ENCODE measurements around the gene BOK.
A peak's percentile ranks its signal among the peaks of the same experiment; 100 is the strongest.

Gene BOK

DNA sequence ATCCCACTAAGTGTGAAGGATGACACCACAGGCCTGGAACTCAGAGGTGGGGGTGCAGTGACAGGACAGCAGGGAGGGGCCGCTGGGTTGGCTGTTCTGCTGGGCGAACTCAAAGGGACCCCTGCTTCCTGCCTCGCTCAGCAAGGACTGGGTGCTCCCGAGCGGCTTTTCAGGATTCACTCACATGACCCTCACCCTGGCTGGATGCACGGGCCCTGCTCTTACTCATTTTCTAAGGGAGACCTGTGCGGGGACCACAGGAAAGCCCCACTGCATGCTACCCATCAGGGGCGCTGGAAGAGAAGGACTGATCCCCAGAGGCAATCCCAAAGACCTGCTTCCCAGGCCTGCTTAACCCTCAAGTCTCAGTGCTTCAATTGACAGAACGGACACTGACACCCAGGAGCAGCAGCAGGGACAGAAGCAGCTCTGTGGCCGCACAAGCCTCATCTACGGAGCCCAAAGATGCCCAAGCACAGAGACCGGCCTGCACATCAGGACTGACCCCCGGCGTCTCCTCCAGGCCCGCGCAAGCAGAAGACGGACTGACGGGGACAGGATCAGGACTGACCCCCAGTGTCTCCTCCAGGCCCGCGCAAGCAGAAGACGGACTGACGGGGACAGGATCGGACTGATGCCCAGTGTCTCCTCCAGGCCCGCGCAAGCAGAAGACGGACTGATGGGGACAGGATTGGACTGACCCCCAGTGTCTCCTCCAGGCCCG is 48.8 kb downstream of the BOK start:
- peaks cover 0 to 4% of the 10 kb centered on the region in 2 donors for H3K4me1 ChIP-seq (ENCODE audit: control insufficient read depth in 2 of 2, insufficient read depth in 1 of 2, low read depth in 1 of 2, low read length in 2 of 2)
- H3K27me3 ChIP-seq (ENCODE audit: control insufficient read depth in 3 of 3, insufficient read depth in 3 of 3, low read depth in 1 of 3, low read length in 3 of 3): no peaks in the 10 kb centered on the region
- no CpG with 5 or more reads among the region's 27 CpGs for WGBS, 2 donors (ENCODE audit: extremely low coverage in 2 of 2, insufficient read length in 2 of 2, insufficient replicate concordance in 1 of 2)
- no peak overlapping the region for H2AFZ ChIP-seq (ENCODE audit: low read length)
- no peak overlapping the region for H3K4me3 ChIP-seq (ENCODE audit: low read length in 2 of 2)
- H2BK120ac ChIP-seq (ENCODE audit: low read depth, low read length): no peak overlapping the region
- no peak overlapping the region for H4K8ac ChIP-seq (ENCODE audit: low read depth, low read length)
- H3K9me3 ChIP-seq (replicated peaks in 1 of 2; ENCODE audit: control insufficient read depth in 2 of 2, insufficient read depth in 1 of 2, low read depth in 1 of 2, low read length in 2 of 2): no peaks in the 10 kb centered on the region
- no peak overlapping the region for H3K23ac ChIP-seq (ENCODE audit: low read depth, low read length, poor library complexity)
- H4K91ac ChIP-seq (ENCODE audit: low read depth, low read length, poor library complexity): no peak overlapping the region
- H3K9ac ChIP-seq (ENCODE audit: low read depth, low read length, poor library complexity): no peak overlapping the region
- no peak overlapping the region for H3K4me2 ChIP-seq (ENCODE audit: insufficient read depth, low read length, poor library complexity, severe bottlenecking)
- peak overlapping the region; percentile 8 for H3K14ac ChIP-seq (ENCODE audit: low read length)
- H3K4ac ChIP-seq (ENCODE audit: low read length): no peak overlapping the region
- no peak overlapping the region for H3K18ac ChIP-seq (ENCODE audit: low read length)
- no peak overlapping the region for H2AK5ac ChIP-seq (ENCODE audit: low read depth, low read length)
- H2BK15ac ChIP-seq (ENCODE audit: low read length): no peak overlapping the region
- no peak overlapping the region for H2BK5ac ChIP-seq (ENCODE audit: low read length)
- peaks cover 8 to 49% of the 10 kb centered on the region in 2 donors for H3K36me3 ChIP-seq (replicated peaks in 1 of 2; ENCODE audit: control insufficient read depth in 2 of 2, insufficient read depth in 2 of 2, low read length in 2 of 2)
- DNase-seq (ENCODE audit: low spot score): no peak
- H3K27ac ChIP-seq (replicated peaks; ENCODE audit: low read length): no peak overlapping the region
- no peak overlapping the region for H2BK12ac ChIP-seq (ENCODE audit: low read length)
- peaks cover 11% of the 10 kb centered on the region for H3K79me1 ChIP-seq (ENCODE audit: low read depth, low read length)

- peak overlapping the region; percentile 94 for H4K91ac ChIP-seq (ENCODE audit: low read depth, low read length, poor library complexity)
- peak overlapping the region; percentile 49 for H3K23ac ChIP-seq (ENCODE audit: low read depth, low read length, poor library complexity)
- no peak overlapping the region for H2BK120ac ChIP-seq (ENCODE audit: low read depth, low read length)
- H3K9me3 ChIP-seq (replicated peaks in 1 of 2; ENCODE audit: control insufficient read depth in 2 of 2, insufficient read depth in 1 of 2, low read depth in 1 of 2, low read length in 2 of 2): no peaks in the 10 kb centered on the region
- peaks cover 3 to 42% of the 10 kb centered on the region in 2 donors for H3K36me3 ChIP-seq (replicated peaks in 1 of 2; ENCODE audit: control insufficient read depth in 2 of 2, insufficient read depth in 2 of 2, low read length in 2 of 2)
- H3K4me2 ChIP-seq (ENCODE audit: insufficient read depth, low read length, poor library complexity, severe bottlenecking): no peak overlapping the region
- H3K14ac ChIP-seq (ENCODE audit: low read length): no peak overlapping the region
- peak overlapping the region; percentile 1 for H2BK12ac ChIP-seq (ENCODE audit: low read length)
- H3K79me1 ChIP-seq (ENCODE audit: low read depth, low read length): peaks cover 10% of the 10 kb centered on the region
- H3K18ac ChIP-seq (ENCODE audit: low read length): no peak overlapping the region
- H3K27me3 ChIP-seq (ENCODE audit: control insufficient read depth in 3 of 3, insufficient read depth in 3 of 3, low read depth in 1 of 3, low read length in 3 of 3): no peaks in the 10 kb centered on the region
- peak overlapping the region; percentile 82 for H4K8ac ChIP-seq (ENCODE audit: low read depth, low read length)
- H2AK5ac ChIP-seq (ENCODE audit: low read depth, low read length): peak overlapping the region; percentile 78
- H2AFZ ChIP-seq (ENCODE audit: low read length): no peak overlapping the region
- H2BK5ac ChIP-seq (ENCODE audit: low read length): no peak overlapping the region
- no peak overlapping the region for H3K4me3 ChIP-seq (ENCODE audit: low read length in 2 of 2)
- DNase-seq (ENCODE audit: low spot score): no peak
- H3K4me1 ChIP-seq (ENCODE audit: control insufficient read depth in 2 of 2, insufficient read depth in 1 of 2, low read depth in 1 of 2, low read length in 2 of 2): peaks cover 0 to 4% of the 10 kb centered on the region in 2 donors
- WGBS, 2 donors (ENCODE audit: extremely low coverage in 2 of 2, insufficient read length in 2 of 2, insufficient replicate concordance in 1 of 2): no CpG with 5 or more reads among the region's 10 CpGs
- H3K9ac ChIP-seq (ENCODE audit: low read depth, low read length, poor library complexity): peak overlapping the region; percentile 3
- H2BK15ac ChIP-seq (ENCODE audit: low read length): no peak overlapping the region
- no peak overlapping the region for H3K4ac ChIP-seq (ENCODE audit: low read length)
- H3K27ac ChIP-seq (replicated peaks; ENCODE audit: low read length): no peak overlapping the region
Observed at GRCh38 chr2:241608881-241609280, 50.3 kb downstream of the BOK start.

- Histone ChIP-seq H3K14ac (ENCODE audit: low read length) (no peak overlapping the region), H3K23ac (ENCODE audit: low read depth, low read length, poor library complexity) (no peak overlapping the region), H4K8ac (ENCODE audit: low read depth, low read length) (no peak overlapping the region), H3K9ac (ENCODE audit: low read depth, low read length, poor library complexity) (peak overlapping the region; percentile 70), H3K4ac (ENCODE audit: low read length) (no peak overlapping the region), H2BK12ac (ENCODE audit: low read length) (no peak overlapping the region), H4K91ac (ENCODE audit: low read depth, low read length, poor library complexity) (no peak overlapping the region), H2AK5ac (ENCODE audit: low read depth, low read length) (peak overlapping the region; percentile 97), H3K27me3 (ENCODE audit: control insufficient read depth in 3 of 3, insufficient read depth in 3 of 3, low read depth in 1 of 3, low read length in 3 of 3) (no peaks in the 10 kb centered on the region), H3K4me3 (ENCODE audit: low read length in 2 of 2) (peak overlapping the region in 1 of 2 donors; percentile 76), H2BK120ac (ENCODE audit: low read depth, low read length) (no peak overlapping the region), H3K79me1 (ENCODE audit: low read depth, low read length) (peaks cover 10% of the 10 kb centered on the region), H3K36me3 (replicated peaks in 1 of 2; ENCODE audit: control insufficient read depth in 2 of 2, insufficient read depth in 2 of 2, low read length in 2 of 2) (peaks cover 3 to 34% of the 10 kb centered on the region in 2 donors), H2AFZ (ENCODE audit: low read length) (no peak overlapping the region), H2BK15ac (ENCODE audit: low read length) (no peak overlapping the region), H3K18ac (ENCODE audit: low read length) (peak overlapping the region; percentile 97), H2BK5ac (ENCODE audit: low read length) (peak overlapping the region; percentile 21), H3K4me2 (ENCODE audit: insufficient read depth, low read length, poor library complexity, severe bottlenecking) (peak overlapping the region; percentile 83), H3K9me3 (replicated peaks in 1 of 2; ENCODE audit: control insufficient read depth in 2 of 2, insufficient read depth in 1 of 2, low read depth in 1 of 2, low read length in 2 of 2) (no peaks in the 10 kb centered on the region), H3K27ac (replicated peaks; ENCODE audit: low read length) (peak overlapping the region; percentile 57), H3K4me1 (ENCODE audit: control insufficient read depth in 2 of 2, insufficient read depth in 1 of 2, low read depth in 1 of 2, low read length in 2 of 2) (peaks cover 0 to 4% of the 10 kb centered on the region in 2 donors)
- peak; percentile 89 for DNase-seq (ENCODE audit: low spot score)
- WGBS, 2 donors (ENCODE audit: extremely low coverage in 2 of 2, insufficient read length in 2 of 2, insufficient replicate concordance in 1 of 2): no CpG with 5 or more reads among the region's 76 CpGs
Observed at GRCh38 chr2:241609859-241610793, 51.6 kb downstream of the BOK start.

DNA sequence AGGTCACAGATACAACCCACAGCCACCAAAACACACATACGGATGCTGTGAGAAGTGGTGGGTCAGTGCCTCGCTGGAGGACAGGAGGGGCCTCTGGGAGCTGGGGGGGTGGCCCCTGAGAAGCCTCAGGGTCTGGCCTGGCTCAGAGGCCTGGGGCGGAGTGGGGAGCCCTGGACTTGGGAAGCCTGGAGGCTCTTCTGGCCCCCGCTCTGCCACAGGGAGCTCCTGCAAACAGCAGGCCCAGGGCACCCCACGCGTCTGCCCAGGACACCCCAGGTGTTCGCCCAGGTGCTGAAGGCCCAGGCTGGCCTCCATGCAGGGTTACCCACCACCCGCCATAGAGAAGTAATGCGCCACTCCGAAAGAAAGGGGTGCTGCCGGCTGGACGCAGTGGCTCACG is 52.5 kb downstream of the BOK start:
- no peak overlapping the region for H3K9ac ChIP-seq (ENCODE audit: low read depth, low read length, poor library complexity)
- no peak overlapping the region for H3K27ac ChIP-seq (replicated peaks; ENCODE audit: low read length)

More for the DNA sequence above, 52.5 kb downstream of the BOK start:
- Histone ChIP-seq H2BK12ac (ENCODE audit: low read length) (no peak overlapping the region), H3K27me3 (ENCODE audit: control insufficient read depth in 3 of 3, insufficient read depth in 3 of 3, low read depth in 1 of 3, low read length in 3 of 3) (no peaks in the 10 kb centered on the region), H2AFZ (ENCODE audit: low read length) (no peak overlapping the region), H4K8ac (ENCODE audit: low read depth, low read length) (no peak overlapping the region), H2BK15ac (ENCODE audit: low read length) (no peak overlapping the region), H3K23ac (ENCODE audit: low read depth, low read length, poor library complexity) (no peak overlapping the region), H2AK5ac (ENCODE audit: low read depth, low read length) (peak overlapping the region; percentile 86), H3K18ac (ENCODE audit: low read length) (no peak overlapping the region), H3K36me3 (replicated peaks in 1 of 2; ENCODE audit: control insufficient read depth in 2 of 2, insufficient read depth in 2 of 2, low read length in 2 of 2) (peaks cover 2 to 25% of the 10 kb centered on the region in 2 donors), H4K91ac (ENCODE audit: low read depth, low read length, poor library complexity) (no peak overlapping the region), H2BK5ac (ENCODE audit: low read length) (no peak overlapping the region), H3K14ac (ENCODE audit: low read length) (peak overlapping the region; percentile 76), H3K4me3 (ENCODE audit: low read length in 2 of 2) (no peak overlapping the region), H3K4me1 (ENCODE audit: control insufficient read depth in 2 of 2, insufficient read depth in 1 of 2, low read depth in 1 of 2, low read length in 2 of 2) (peaks cover 0 to 4% of the 10 kb centered on the region in 2 donors), H2BK120ac (ENCODE audit: low read depth, low read length) (no peak overlapping the region), H3K9me3 (replicated peaks in 1 of 2; ENCODE audit: control insufficient read depth in 2 of 2, insufficient read depth in 1 of 2, low read depth in 1 of 2, low read length in 2 of 2) (no peaks in the 10 kb centered on the region), H3K79me1 (ENCODE audit: low read depth, low read length) (peaks cover 13% of the 10 kb centered on the region), H3K4ac (ENCODE audit: low read length) (no peak overlapping the region), H3K4me2 (ENCODE audit: insufficient read depth, low read length, poor library complexity, severe bottlenecking) (no peak overlapping the region)
- no peak for DNase-seq (ENCODE audit: low spot score)
- whole genome bisulfite sequencing, 2 donors (ENCODE audit: extremely low coverage in 2 of 2, insufficient read length in 2 of 2, insufficient replicate concordance in 1 of 2): no CpG with 5 or more reads among the region's 13 CpGs

All from neuronal stem cell (in vitro differentiated cells).